ENCODE data around the gene OR8B3. TPM values are rescaled to one million over a fixed set of nuclear protein-coding genes. Genes with fewer than 3 reads are reported as not detected.
"Not testable (repeated sequence)": the region's sequence is repeated elsewhere in the genome, so short reads cannot be mapped to it uniquely, and the experiment has no call there.

OR8B3 gene
- total RNA-seq, 1 experiment from 2014 or later, result not detected

DNA sequence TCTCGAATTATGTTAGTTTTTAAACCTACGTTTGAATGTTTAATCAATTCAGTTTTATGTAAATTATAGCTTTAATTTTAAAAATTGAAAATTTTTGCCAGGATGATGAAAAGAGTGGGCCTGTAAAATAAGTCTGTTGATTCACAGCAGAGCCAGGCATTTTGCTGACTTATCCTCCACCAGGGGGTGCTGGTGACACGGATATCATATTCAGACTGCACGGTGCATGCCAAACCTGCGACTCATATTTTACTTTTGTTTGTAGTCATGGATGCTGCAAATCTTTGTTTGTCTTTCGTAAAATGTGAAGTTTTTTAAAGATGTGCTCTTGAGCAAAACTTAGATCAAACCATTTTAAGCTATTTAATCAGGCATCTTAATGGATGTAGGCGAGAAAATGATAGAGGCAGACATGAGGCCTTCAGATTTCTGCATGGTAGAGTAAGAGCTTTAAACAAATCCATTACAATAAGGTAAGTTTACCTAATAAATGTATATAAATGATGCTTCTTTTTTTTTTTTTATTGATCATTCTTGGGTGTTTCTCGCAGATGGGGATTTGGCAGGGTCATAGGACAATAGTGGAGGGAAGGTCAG lies 3.6 kb upstream of the OR8B3 start:
- Histone ChIP-seq H3F3A (ENCODE audit: low read length, unreplicated experiment) (no peaks in the 10 kb centered on the region), H3K79me2 (ENCODE audit: low read length) (no peaks in the 10 kb centered on the region), H3K9me3 (ENCODE audit: low read length) (no peaks in the 10 kb centered on the region), H3K4me2 (ENCODE audit: low read length) (no peak overlapping the region), H3K27me3 (ENCODE audit: low read length) (peaks cover 29% of the 10 kb centered on the region), H3K36me3 (ENCODE audit: low read depth, low read length) (no peaks in the 10 kb centered on the region), H3K4me3 (ENCODE audit: low read length) (no peak overlapping the region), H3K4me1 (ENCODE audit: insufficient read depth, low read length) (no peaks in the 10 kb centered on the region; the same call in 1 of the 2 replicates), H2AFZ (ENCODE audit: low read length) (no peak overlapping the region), H3K9me2 (replicated peaks; ENCODE audit: low read length) (no peaks in the 10 kb centered on the region), H3K9ac (ENCODE audit: low read length) (no peak overlapping the region), H4K20me1 (ENCODE audit: low read length) (no peaks in the 10 kb centered on the region), H3K27ac (ENCODE audit: low read length) (no peak overlapping the region)
- peak; percentile 95 for DNase-seq
- no peak for TF ChIP-seq EZH2 (IDR thresholded peaks at IDR 0.05; ENCODE audit: low read length, unreplicated experiment)
- TF ChIP-seq, protein P1, sequence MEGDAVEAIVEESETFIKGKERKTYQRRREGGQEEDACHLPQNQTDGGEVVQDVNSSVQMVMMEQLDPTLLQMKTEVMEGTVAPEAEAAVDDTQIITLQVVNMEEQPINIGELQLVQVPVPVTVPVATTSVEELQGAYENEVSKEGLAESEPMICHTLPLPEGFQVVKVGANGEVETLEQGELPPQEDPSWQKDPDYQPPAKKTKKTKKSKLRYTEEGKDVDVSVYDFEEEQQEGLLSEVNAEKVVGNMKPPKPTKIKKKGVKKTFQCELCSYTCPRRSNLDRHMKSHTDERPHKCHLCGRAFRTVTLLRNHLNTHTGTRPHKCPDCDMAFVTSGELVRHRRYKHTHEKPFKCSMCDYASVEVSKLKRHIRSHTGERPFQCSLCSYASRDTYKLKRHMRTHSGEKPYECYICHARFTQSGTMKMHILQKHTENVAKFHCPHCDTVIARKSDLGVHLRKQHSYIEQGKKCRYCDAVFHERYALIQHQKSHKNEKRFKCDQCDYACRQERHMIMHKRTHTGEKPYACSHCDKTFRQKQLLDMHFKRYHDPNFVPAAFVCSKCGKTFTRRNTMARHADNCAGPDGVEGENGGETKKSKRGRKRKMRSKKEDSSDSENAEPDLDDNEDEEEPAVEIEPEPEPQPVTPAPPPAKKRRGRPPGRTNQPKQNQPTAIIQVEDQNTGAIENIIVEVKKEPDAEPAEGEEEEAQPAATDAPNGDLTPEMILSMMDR (conservative IDR thresholded peaks at IDR 0.05; ENCODE audit: low read depth, low read length), result peak; percentile 92
- POLR2A ChIA-PET (ENCODE audit: unreplicated experiment), result no interaction called here
- intact Hi-C loops (cut with micrococcal nuclease), result loop anchor here (1.0 kb wide), 1 partner anchor 184 kb away; no protein-coding TSS in a partner anchor
- BruUV-seq (replicated peaks), result no TSS peak
- CTCF ChIA-PET, result interaction anchor here (0.6 to 1.3 kb wide), 8 partner anchors 92 to 1884 kb away, joined by 3 to 5 read pairs (median 4); partner anchors contain the start of genes SIAE and SPA17
- peak; percentile 98 for ATAC-seq

DNA sequence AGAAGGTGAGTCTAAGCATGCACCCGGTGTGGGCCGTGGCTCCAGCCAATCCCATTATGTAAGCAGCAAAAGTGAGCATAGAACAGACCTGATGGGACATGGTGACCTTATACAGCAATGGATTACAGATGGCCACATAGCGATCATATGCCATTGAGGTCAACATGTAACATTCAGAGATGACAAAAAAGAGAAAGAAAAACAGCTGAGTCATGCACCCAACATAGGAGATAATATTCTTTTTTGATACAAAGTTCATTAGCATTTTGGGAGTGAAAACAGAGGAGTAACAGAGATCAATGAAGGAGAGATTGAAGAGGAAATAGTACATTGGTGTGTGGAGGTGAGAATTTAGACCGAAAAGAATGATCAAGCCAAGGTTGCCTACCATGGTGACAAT lies 2.0 kb downstream of the OR8B3 start:
- not testable (repeated sequence) for H3K27ac ChIP-seq (ENCODE audit: low read length); BruUV-seq (replicated peaks); H3K9ac ChIP-seq (ENCODE audit: low read length)

DNA sequence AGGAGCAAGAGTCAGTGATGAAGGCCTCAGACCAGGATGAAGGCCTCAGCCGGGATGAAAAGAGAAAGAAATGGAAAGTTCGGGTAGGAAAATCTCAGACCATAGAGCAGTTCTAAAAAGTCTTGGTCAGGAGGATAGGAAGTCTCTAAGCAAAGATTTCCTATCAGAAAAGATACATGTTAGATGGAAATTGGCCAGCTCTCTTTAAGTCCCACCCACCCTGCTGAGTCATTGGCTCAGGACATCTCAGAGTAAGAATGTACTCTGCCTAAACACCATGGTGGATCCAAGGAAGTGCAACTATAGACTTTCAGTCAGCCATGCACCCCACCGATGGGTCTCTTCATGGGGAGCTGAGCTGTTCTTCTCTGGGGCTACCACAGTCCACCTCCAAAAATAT lies 4.4 kb downstream of the OR8B3 start:
- DNase-seq, result peak; percentile 40
- Histone ChIP-seq H3K4me1 (ENCODE audit: insufficient read depth, low read length) (no peaks in the 10 kb centered on the region), H3K79me2 (ENCODE audit: low read length) (no peaks in the 10 kb centered on the region), H3K4me2 (ENCODE audit: low read length) (no peak overlapping the region), H2AFZ (ENCODE audit: low read length) (no peak overlapping the region), H3K27me3 (ENCODE audit: low read length) (peaks cover 7% of the 10 kb centered on the region; the same call in 1 of the 2 replicates), H3K36me3 (ENCODE audit: low read depth, low read length) (no peaks in the 10 kb centered on the region), H3K9me2 (replicated peaks; ENCODE audit: low read length) (no peaks in the 10 kb centered on the region), H3F3A (ENCODE audit: low read length, unreplicated experiment) (no peaks in the 10 kb centered on the region), H3K9me3 (ENCODE audit: low read length) (no peaks in the 10 kb centered on the region), H3K9ac (ENCODE audit: low read length) (no peak overlapping the region), H3K4me3 (ENCODE audit: low read length) (no peak overlapping the region), H4K20me1 (ENCODE audit: low read length) (no peaks in the 10 kb centered on the region), H3K27ac (ENCODE audit: low read length) (no peak overlapping the region)
- intact Hi-C loops (cut with micrococcal nuclease), result no loop called here
- no TSS peak for BruUV-seq (replicated peaks)
- ChIA-PET POLR2A (ENCODE audit: unreplicated experiment) (no interaction called here), CTCF (no interaction called here)
- no peak for ATAC-seq
- TF ChIP-seq EZH2 (IDR thresholded peaks at IDR 0.05; ENCODE audit: low read length, unreplicated experiment) (no peak), EZH2phosphoT487 (IDR thresholded peaks at IDR 0.05; ENCODE audit: borderline replicate concordance, low read length) (no peak)
- TF ChIP-seq, protein P1 (conservative IDR thresholded peaks at IDR 0.05; ENCODE audit: low read depth, low read length), result no peak

More for the DNA sequence above, 2.0 kb downstream of the OR8B3 start:
- H3F3A ChIP-seq (ENCODE audit: low read length, unreplicated experiment); DNase-seq; ATAC-seq; H3K27me3 ChIP-seq (ENCODE audit: low read length); H3K36me3 ChIP-seq (ENCODE audit: low read depth, low read length); H3K4me1 ChIP-seq (ENCODE audit: insufficient read depth, low read length); H3K4me2 ChIP-seq (ENCODE audit: low read length); H2AFZ ChIP-seq (ENCODE audit: low read length); intact Hi-C loops (cut with micrococcal nuclease); H4K20me1 ChIP-seq (ENCODE audit: low read length); H3K4me3 ChIP-seq (ENCODE audit: low read length); POLR2A ChIA-PET (ENCODE audit: unreplicated experiment); H3K79me2 ChIP-seq (ENCODE audit: low read length); H3K9me2 ChIP-seq (replicated peaks; ENCODE audit: low read length); H3K9me3 ChIP-seq (ENCODE audit: low read length); CTCF ChIA-PET: not testable (repeated sequence)

Measured in PC-3 (cell line).